ENCODE data around the gene SOCS3. TPM values are rescaled to one million over a fixed set of nuclear protein-coding genes. Genes with fewer than 3 reads are reported as not detected.
A peak's percentile ranks its signal among the peaks of the same experiment; 100 is the strongest.

SOCS3 gene
- total RNA-seq, 1 donor from 2014 or later = 16.9 TPM

DNA sequence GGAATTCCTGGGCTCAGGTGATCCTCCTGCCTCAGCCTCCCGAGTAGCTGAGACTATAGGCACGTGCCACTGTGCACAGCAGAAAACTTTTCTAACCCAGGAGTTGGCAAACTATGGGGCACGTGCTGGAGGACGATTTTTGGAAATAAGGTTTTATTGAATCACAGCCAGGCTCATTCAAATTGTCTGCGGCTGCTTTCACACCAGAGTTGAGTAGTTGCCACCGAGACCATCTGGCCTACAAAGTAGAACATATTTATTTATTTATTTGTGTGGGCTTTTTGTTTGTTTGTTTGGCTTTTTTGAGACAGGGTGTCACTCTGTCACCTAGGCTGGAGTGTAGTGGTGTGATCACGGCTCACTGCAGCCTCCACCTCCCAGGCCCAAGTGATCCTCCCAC, 11.2 kb upstream of the SOCS3 start:
- TF ChIP-seq CTCF (conservative IDR thresholded peaks at IDR 0.05) = no peak
- H3K27ac Mint-ChIP-seq = no peak overlapping the region

DNA sequence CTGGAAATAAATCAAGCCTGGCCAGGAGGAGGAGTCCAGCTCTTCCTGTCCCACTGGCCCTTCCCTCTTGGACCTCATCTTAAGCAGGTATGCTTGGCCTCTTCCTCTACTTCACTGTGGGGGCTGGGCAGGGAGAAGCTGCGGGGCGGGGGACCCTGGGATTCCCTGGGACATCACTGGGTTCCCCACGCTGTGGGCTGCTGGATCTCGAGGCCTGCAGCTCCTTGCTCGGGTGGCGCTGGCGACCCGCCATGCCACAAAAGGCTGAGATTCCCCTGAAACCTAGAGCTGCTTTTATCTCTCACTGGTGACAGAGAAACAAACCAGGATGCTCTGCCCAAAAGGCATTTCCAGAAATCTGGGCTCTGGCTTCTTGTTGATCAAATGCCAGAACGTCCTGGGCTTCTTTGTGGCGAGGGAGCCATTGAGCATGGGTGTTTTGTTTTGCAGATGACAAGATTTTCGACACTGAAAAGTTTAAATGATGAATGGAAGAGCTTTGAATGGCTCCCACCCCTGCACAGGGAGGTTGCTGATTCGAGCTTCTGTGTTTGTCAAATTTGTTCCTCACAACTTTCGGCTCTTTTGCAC, 10.0 kb upstream of the SOCS3 start:
- H3K4me3 Mint-ChIP-seq = no peak overlapping the region
- peak overlapping the region; percentile 74 for H3K27ac Mint-ChIP-seq
- DNase-seq (ENCODE audit: extremely low spot score, unreplicated experiment) = no peak
- TF ChIP-seq CTCF (conservative IDR thresholded peaks at IDR 0.05) = no peak
- H3K9me3 Mint-ChIP-seq = no peaks in the 10 kb centered on the region
- no peaks in the 10 kb centered on the region for H3K27me3 Mint-ChIP-seq
- H3K36me3 Mint-ChIP-seq = no peaks in the 10 kb centered on the region
- H3K4me1 Mint-ChIP-seq (ENCODE audit: unreplicated experiment) = peaks cover 43% of the 10 kb centered on the region

More for the DNA sequence above, 11.2 kb upstream of the SOCS3 start:
- DNase-seq (ENCODE audit: extremely low spot score, unreplicated experiment) = no peak
- Mint-ChIP-seq H3K27me3 (no peaks in the 10 kb centered on the region), H3K9me3 (no peaks in the 10 kb centered on the region), H3K36me3 (no peaks in the 10 kb centered on the region), H3K4me3 (no peak overlapping the region), H3K4me1 (ENCODE audit: unreplicated experiment) (peaks cover 42% of the 10 kb centered on the region)

GRCh38 chr17:78368854-78369495, 9.1 kb upstream of the SOCS3 start:
- H3K27ac Mint-ChIP-seq = no peak overlapping the region
- no peak for DNase-seq (ENCODE audit: extremely low spot score, unreplicated experiment)

GRCh38 chr17:78368348-78368747, 8.5 kb upstream of the SOCS3 start:
- no peak overlapping the region for H3K27ac Mint-ChIP-seq
- peak overlapping the region; percentile 52 for H3K4me3 Mint-ChIP-seq
- no peak for DNase-seq (ENCODE audit: extremely low spot score, unreplicated experiment)
- no peaks in the 10 kb centered on the region for H3K27me3 Mint-ChIP-seq
- no peaks in the 10 kb centered on the region for H3K9me3 Mint-ChIP-seq
- H3K36me3 Mint-ChIP-seq = no peaks in the 10 kb centered on the region
- H3K4me1 Mint-ChIP-seq (ENCODE audit: unreplicated experiment) = peaks cover 41% of the 10 kb centered on the region
- no peak for TF ChIP-seq CTCF (conservative IDR thresholded peaks at IDR 0.05)

More at GRCh38 chr17:78368854-78369495, 9.1 kb upstream of the SOCS3 start:
- no peak for TF ChIP-seq CTCF (conservative IDR thresholded peaks at IDR 0.05)
- H3K36me3 Mint-ChIP-seq = no peaks in the 10 kb centered on the region
- no peaks in the 10 kb centered on the region for H3K27me3 Mint-ChIP-seq
- H3K4me3 Mint-ChIP-seq = no peak overlapping the region
- peaks cover 42% of the 10 kb centered on the region for H3K4me1 Mint-ChIP-seq (ENCODE audit: unreplicated experiment)
- H3K9me3 Mint-ChIP-seq = no peaks in the 10 kb centered on the region

DNA sequence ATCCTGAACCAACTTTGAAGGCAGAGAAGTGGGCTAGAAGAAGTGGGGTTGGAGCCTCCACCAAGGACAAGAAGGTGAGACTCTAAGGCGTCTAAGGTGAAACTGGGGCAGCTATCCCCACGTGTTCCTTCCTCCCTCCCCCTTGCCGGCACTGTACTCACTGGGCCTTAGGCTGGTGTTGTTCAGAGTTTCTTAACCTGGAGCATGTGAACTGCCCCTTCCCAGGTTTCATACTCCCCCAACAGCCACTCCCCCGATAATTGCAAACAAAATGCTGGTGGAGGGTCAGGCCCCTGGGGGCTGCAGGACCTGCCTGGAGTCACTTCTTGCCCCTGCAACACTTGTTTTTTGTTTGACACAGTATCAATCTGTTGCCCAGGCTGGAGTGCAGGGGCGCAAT, 7.3 kb upstream of the SOCS3 start:
- DNase-seq (ENCODE audit: extremely low spot score, unreplicated experiment) = no peak
- Mint-ChIP-seq H3K9me3 (no peaks in the 10 kb centered on the region), H3K4me3 (no peak overlapping the region), H3K4me1 (ENCODE audit: unreplicated experiment) (peaks cover 36% of the 10 kb centered on the region), H3K27ac (no peak overlapping the region), H3K36me3 (no peaks in the 10 kb centered on the region), H3K27me3 (no peaks in the 10 kb centered on the region)
- TF ChIP-seq CTCF (conservative IDR thresholded peaks at IDR 0.05) = no peak
